ENCODE data around the gene MAMDC4. TPM values are rescaled to one million over a fixed set of nuclear protein-coding genes. Genes with fewer than 3 reads are reported as not detected.
A peak's percentile ranks its signal among the peaks of the same experiment; 100 is the strongest.

Gene MAMDC4
- total RNA-seq, 1 donor from 2014 or later: 8.5 TPM

DNA sequence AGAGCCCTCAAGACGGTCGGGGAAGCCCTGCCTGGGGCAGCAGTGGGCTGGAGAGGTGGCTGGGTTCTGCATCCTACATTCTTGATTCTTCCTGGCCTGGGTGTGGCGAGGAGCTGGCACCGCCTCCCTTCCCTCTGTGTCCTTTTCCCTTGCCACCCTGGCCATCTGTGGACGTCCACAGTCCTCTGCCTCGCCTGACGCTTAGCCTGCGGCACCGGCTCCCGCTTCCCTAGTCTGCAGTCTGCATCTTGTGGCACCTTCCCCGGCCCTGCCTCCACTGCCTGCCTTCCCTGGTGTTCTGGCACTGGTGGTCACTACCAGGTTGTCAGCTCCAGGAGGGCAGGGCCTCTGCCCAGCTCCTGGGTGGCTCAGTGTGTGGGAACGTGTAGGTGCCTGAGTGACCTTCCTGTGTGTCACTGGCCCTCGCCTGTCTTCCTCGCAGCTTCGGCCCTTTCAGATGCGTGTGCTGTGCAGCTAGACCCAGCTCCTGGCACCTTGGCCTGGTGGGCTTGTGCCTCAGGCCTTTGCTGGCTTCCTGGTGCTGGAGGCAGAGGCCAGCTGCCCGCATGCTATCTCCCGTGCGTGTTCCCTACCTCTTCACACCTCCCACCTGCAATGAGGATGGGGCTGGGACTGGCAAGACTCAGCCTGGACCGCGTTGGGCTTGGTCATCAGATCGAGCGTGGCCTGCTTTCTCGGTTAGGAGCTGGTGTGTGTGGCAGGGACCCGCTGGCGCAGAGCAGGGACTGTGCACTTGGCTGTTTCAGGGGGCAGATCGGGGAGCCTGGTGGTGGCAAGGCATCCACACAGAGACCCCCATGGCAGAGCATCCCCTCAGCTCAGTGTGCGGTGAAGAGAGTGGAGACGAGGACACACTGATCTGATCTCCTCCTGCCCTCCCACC is 55.1 kb downstream of the MAMDC4 start:
- Histone ChIP-seq H3K9ac (ENCODE audit: low read length) (no peak overlapping the region), H3K9me3 (ENCODE audit: insufficient read depth, low read depth, low read length) (no peaks in the 10 kb centered on the region), H3K4me1 (ENCODE audit: insufficient read depth, low read length) (peaks cover 2% of the 10 kb centered on the region), H3K4me2 (ENCODE audit: low read length) (no peak overlapping the region), H3K36me3 (ENCODE audit: insufficient read depth, low read length) (peaks cover under 1% of the 10 kb centered on the region), H3K27me3 (ENCODE audit: insufficient read depth, low read length) (no peaks in the 10 kb centered on the region), H3K79me2 (ENCODE audit: insufficient read depth, low read length) (peaks cover 3% of the 10 kb centered on the region), H4K20me1 (ENCODE audit: insufficient read depth, low read length) (no peaks in the 10 kb centered on the region), H3K4me3 (ENCODE audit: insufficient read depth, low read depth, low read length) (no peak overlapping the region), H2AFZ (ENCODE audit: low read depth, low read length) (no peak overlapping the region), H3K27ac (ENCODE audit: low read depth, low read length) (no peak overlapping the region)
- Mint-ChIP-seq H3K4me1 (ENCODE audit: low read depth, unreplicated experiment) (peaks cover 4% of the 10 kb centered on the region), H3K27me3 (ENCODE audit: low read depth, unreplicated experiment) (no peaks in the 10 kb centered on the region), H3K9me3 (ENCODE audit: unreplicated experiment) (no peaks in the 10 kb centered on the region), H3K27ac (ENCODE audit: unreplicated experiment) (no peak overlapping the region), H3K4me3 (ENCODE audit: unreplicated experiment) (peak overlapping the region; percentile 45), H3K36me3 (ENCODE audit: low read depth, unreplicated experiment) (peaks cover 11% of the 10 kb centered on the region)
- no peak for FAIRE-seq
- TF ChIP-seq CTCF (IDR thresholded peaks at IDR 0.05; ENCODE audit: insufficient read depth, low read depth, low read length) (no peak), EZH2 (IDR thresholded peaks at IDR 0.05; ENCODE audit: insufficient read depth, low read length) (no peak)
- DNase-seq (ENCODE audit: low read depth): no peak

Small RNA genes within 50 kb of the gene (microRNA-seq; reads per million reads assigned to microRNA genes)
- gene MIR4292 (not detected), gene MIR4479 (1.9 reads per million)

Other genes with a start within 250 kb of the MAMDC4 start
- gene EGFL7, start 189.4 kb upstream of the MAMDC4 start, total RNA-seq: 12.3 and 15.5 TPM in 2 replicates
- 30.8 and 38.0 TPM in 2 replicates for gene AGPAT2, start 164.9 kb upstream of the MAMDC4 start, total RNA-seq
- 22.4 and 23.2 TPM in 2 replicates for gene DIPK1B, start 139.8 kb upstream of the MAMDC4 start, total RNA-seq
- not detected in 2 replicates for gene LCN10, start 109.4 kb upstream of the MAMDC4 start, total RNA-seq
- not detected in 2 replicates for gene LCN6, start 103.8 kb upstream of the MAMDC4 start, total RNA-seq
- not detected in 2 replicates for gene LCN8, start 94.1 kb upstream of the MAMDC4 start, total RNA-seq
- gene LCN15, start 87.8 kb upstream of the MAMDC4 start, total RNA-seq: not detected in 2 replicates
- gene TMEM141, start 61.0 kb upstream of the MAMDC4 start, total RNA-seq: 40.8 and 46.4 TPM in 2 replicates
- gene CCDC183, start 56.0 kb upstream of the MAMDC4 start, total RNA-seq: 0.84 and 1.3 TPM in 2 replicates
- 62.0 and 69.4 TPM in 2 replicates for gene RABL6, start 44.4 kb upstream of the MAMDC4 start, total RNA-seq
- gene AJM1, start 9.9 kb upstream of the MAMDC4 start, total RNA-seq: 3.3 and 4.2 TPM in 2 replicates
- gene PHPT1, start 2.9 kb upstream of the MAMDC4 start, total RNA-seq: 192 and 215 TPM in 2 replicates
- 364 and 367 TPM in 2 replicates for gene EDF1, start 14.0 kb downstream of the MAMDC4 start, total RNA-seq
- gene TRAF2, start 34.2 kb downstream of the MAMDC4 start, total RNA-seq: 12.5 and 14.4 TPM in 2 replicates
- 67.7 and 70.4 TPM in 2 replicates for gene FBXW5, start 92.4 kb downstream of the MAMDC4 start, total RNA-seq
- gene C8G, start 92.9 kb downstream of the MAMDC4 start, total RNA-seq: 0.77 and 1.6 TPM in 2 replicates
- not detected in 2 replicates for gene LCN12, start 99.9 kb downstream of the MAMDC4 start, total RNA-seq
- 5.0 and 5.6 TPM in 2 replicates for gene PTGDS, start 125.2 kb downstream of the MAMDC4 start, total RNA-seq
- gene LCNL1, start 130.6 kb downstream of the MAMDC4 start, total RNA-seq: 0.22 and 0.45 TPM in 2 replicates
- gene PAXX, start 140.1 kb downstream of the MAMDC4 start, total RNA-seq: 15.3 and 18.8 TPM in 2 replicates
- 0.39 and 0.48 TPM in 2 replicates for gene CLIC3, start 144.2 kb downstream of the MAMDC4 start, total RNA-seq
- 16.2 and 20.0 TPM in 2 replicates for gene ABCA2, start 175.9 kb downstream of the MAMDC4 start, total RNA-seq
- not detected in 2 replicates for gene FUT7, start 179.7 kb downstream of the MAMDC4 start, total RNA-seq
- 65.9 and 66.8 TPM in 2 replicates for gene NPDC1, start 193.8 kb downstream of the MAMDC4 start, total RNA-seq
- 0.14 and 0.55 TPM in 2 replicates for gene ENTPD2, start 201.7 kb downstream of the MAMDC4 start, total RNA-seq
- 0.41 and 0.43 TPM in 2 replicates for gene SAPCD2, start 218.2 kb downstream of the MAMDC4 start, total RNA-seq
- 4.0 and 4.7 TPM in 2 replicates for gene UAP1L1, start 225.2 kb downstream of the MAMDC4 start, total RNA-seq
- 69.2 and 89.0 TPM in 2 replicates for gene MAN1B1, start 234.6 kb downstream of the MAMDC4 start, total RNA-seq